Measurements from ENCODE around the gene ADTRP.

The ADTRP gene

GRCh38 chr6:11772109-11772825 is 6.3 kb downstream of the ADTRP start:
- peak; percentile 94 for DNase-seq

- peak; percentile 69 for DNase-seq
Observed at GRCh38 chr6:11771473-11772048, 7.0 kb downstream of the ADTRP start.

- DNase-seq, result peak; percentile 99
Observed at GRCh38 chr6:11770546-11771466, 7.8 kb downstream of the ADTRP start.

GRCh38 chr6:11769811-11770545 is 8.6 kb downstream of the ADTRP start:
- DNase-seq, result no peak

GRCh38 chr6:11769244-11769643 is 9.4 kb downstream of the ADTRP start:
- DNase-seq, result peak; percentile 44

- no peak for DNase-seq
Observed at GRCh38 chr6:11767978-11768756, 10.4 kb downstream of the ADTRP start.

GRCh38 chr6:11767458-11767857 is 11.1 kb downstream of the ADTRP start:
- DNase-seq, result no peak

- peak; percentile 97 for DNase-seq
Observed at GRCh38 chr6:11766589-11767450, 11.8 kb downstream of the ADTRP start.

- peak; percentile 23 for DNase-seq
Observed at GRCh38 chr6:11766043-11766442, 12.6 kb downstream of the ADTRP start.

- DNase-seq, result no peak
Observed at GRCh38 chr6:11764250-11764604, 14.4 kb downstream of the ADTRP start.

GRCh38 chr6:11763460-11764249 is 14.9 kb downstream of the ADTRP start:
- DNase-seq, result no peak

- no peak for DNase-seq
Observed at GRCh38 chr6:11762794-11763459, 15.7 kb downstream of the ADTRP start.

GRCh38 chr6:11761744-11762620 is 16.6 kb downstream of the ADTRP start:
- DNase-seq, result peak; percentile 13

- DNase-seq, result no peak
Observed at GRCh38 chr6:11760015-11760473, 18.6 kb downstream of the ADTRP start.

GRCh38 chr6:11758878-11759277 is 19.7 kb downstream of the ADTRP start:
- no peak for DNase-seq

GRCh38 chr6:11756726-11757125 is 21.9 kb downstream of the ADTRP start:
- DNase-seq, result no peak

GRCh38 chr6:11756292-11756691 is 22.3 kb downstream of the ADTRP start:
- DNase-seq, result no peak

GRCh38 chr6:11755725-11756124 is 22.9 kb downstream of the ADTRP start:
- no peak for DNase-seq
